Activated CD4-positive, alpha-beta T cell treated with anti-CD3 and anti-CD28 coated beads, Interleukin-2, amount 10 ng/mL, durations not matched to agents 24 days and 14 days (primary cell): ENCODE data around the gene MBD2. TPM values are rescaled to one million over a fixed set of nuclear protein-coding genes. Genes with fewer than 3 reads are reported as not detected.
A peak's percentile ranks its signal among the peaks of the same experiment; 100 is the strongest.
"Not testable (repeated sequence)": the region's sequence is repeated elsewhere in the genome, so short reads cannot be mapped to it uniquely, and the experiment has no call there.

ENCODE experiments used
- DNase-seq: peaks from one replicate; pipeline ENCODE4 v3.0.0; 2022
- H3K27ac Mint-ChIP-seq: one replicate; pipeline ENCODE4 v1.8.0; 2022; ENCODE audit warnings: mild to moderate bottlenecking, mixed read lengths
- H3K27me3 Mint-ChIP-seq: one replicate; pipeline ENCODE4 v1.8.0; 2022; ENCODE audit warnings: mixed read lengths
- H3K36me3 Mint-ChIP-seq: one replicate; pipeline ENCODE4 v1.8.0; 2022; ENCODE audit warnings: low read depth, mild to moderate bottlenecking, mixed read lengths
- H3K4me1 Mint-ChIP-seq: one replicate; pipeline ENCODE4 v1.8.0; 2021; ENCODE audit warnings: mixed read lengths
- H3K4me3 Mint-ChIP-seq: one replicate; pipeline ENCODE4 v1.8.0; 2022; ENCODE audit warnings: mild to moderate bottlenecking, moderate library complexity, mixed read lengths
- H3K9me3 Mint-ChIP-seq: one replicate; pipeline ENCODE4 v1.8.0; 2021; ENCODE audit warnings: mixed read lengths
- intact Hi-C: fragments of 100-400 bp; cut with micrococcal nuclease; formaldehyde crosslinking; loops from one replicate; pipeline ENCODE4 v1.15.1; 2023
- total RNA-seq: library from RNA; stranded (reverse); gene quantifications from 2 replicates; pipeline ENCODE4 v1.2.3, GENCODE V29; 2022

Gene MBD2
- total RNA-seq, 1 donor from 2014 or later: 200 TPM

DNA sequence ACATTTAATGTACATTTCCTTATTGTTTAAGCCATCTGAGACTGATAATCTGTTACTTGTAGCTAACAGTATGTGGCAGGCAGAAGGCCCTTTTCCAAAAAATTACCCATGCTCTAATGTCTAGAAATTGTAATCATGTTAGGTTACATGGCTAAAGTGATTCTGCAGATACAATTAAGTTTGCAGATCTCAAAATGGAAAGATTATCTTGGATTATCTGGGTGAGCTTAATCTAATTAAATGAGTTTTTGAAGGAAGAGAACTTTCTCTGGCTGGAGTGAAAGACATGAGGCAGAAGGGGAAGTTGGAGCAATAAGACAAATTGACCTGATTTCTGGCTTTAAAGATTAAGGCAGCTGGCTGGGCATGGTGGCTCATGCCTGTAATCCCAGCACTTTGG, 76.3 kb downstream of the MBD2 start:
- H3K27me3 Mint-ChIP-seq: no peaks in the 10 kb centered on the region
- H3K36me3 Mint-ChIP-seq: peaks cover 49% of the 10 kb centered on the region
- H3K4me3 Mint-ChIP-seq: peak overlapping the region; percentile 64
- peak overlapping the region; percentile 93 for H3K27ac Mint-ChIP-seq
- H3K4me1 Mint-ChIP-seq: peaks cover 50% of the 10 kb centered on the region
- intact Hi-C loops: loop anchor here (2.0 to 10.0 kb wide), 3 partner anchors 17 to 569 kb away; no protein-coding TSS in a partner anchor
- peaks cover 4% of the 10 kb centered on the region for H3K9me3 Mint-ChIP-seq
- DNase-seq: no peak

DNA sequence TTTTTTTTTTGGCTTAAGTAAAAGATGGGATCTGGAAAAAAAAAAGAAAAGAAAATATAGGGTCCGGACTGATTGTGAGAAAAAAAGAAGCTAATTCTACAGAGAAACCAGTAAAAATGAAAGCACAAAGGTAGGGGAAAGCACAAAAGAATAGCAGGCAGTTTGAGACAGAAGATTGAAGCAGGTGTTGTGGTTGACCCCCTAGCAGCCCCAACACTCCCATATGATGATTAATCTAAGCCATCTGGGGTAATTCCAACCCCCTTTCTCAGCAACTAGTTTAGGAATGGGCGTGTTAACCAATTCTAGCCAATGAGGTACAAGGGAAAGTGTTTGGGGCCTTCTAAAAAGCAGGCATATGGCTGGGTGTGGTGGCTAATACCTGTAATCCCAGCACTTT, 77.0 kb downstream of the MBD2 start:
- H3K4me3 Mint-ChIP-seq: peak overlapping the region; percentile 45

DNA sequence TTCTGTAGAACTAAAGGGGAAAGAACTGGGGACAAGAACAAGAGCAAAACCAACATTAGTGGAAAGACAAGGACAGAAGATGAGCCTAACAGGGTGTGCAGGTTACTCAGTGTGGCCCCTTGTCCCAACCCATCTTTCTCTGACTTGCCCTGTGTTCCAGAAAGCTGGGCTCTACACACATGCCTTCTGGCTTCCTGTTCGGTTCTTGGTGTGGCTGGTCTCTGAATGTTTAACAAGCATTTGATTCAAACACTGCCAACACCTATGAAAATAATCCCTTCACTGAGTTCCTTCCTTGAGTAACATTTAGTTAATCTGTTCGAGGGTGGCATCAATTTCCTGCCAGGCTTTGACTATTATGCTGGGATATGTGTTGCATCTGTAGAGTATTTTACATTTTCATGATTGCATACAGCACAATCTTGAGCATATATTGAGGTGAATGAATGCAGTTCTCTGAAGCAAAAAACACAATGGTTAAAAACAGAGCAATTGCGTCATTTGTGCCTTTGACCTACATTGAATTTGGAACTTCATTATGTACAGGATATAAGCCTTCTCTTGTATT, 83.3 kb downstream of the MBD2 start:
- H3K4me1 Mint-ChIP-seq: peaks cover 11% of the 10 kb centered on the region
- H3K9me3 Mint-ChIP-seq: peaks cover 25% of the 10 kb centered on the region
- no peaks in the 10 kb centered on the region for H3K27me3 Mint-ChIP-seq
- H3K4me3 Mint-ChIP-seq: no peak overlapping the region
- intact Hi-C loops: loop anchor here (10.0 kb wide), 1 partner anchor 206 kb away; no protein-coding TSS in a partner anchor
- DNase-seq: no peak
- no peak overlapping the region for H3K27ac Mint-ChIP-seq
- peaks cover 45% of the 10 kb centered on the region for H3K36me3 Mint-ChIP-seq

More for the DNA sequence above, 77.0 kb downstream of the MBD2 start:
- H3K4me1 Mint-ChIP-seq: peaks cover 50% of the 10 kb centered on the region
- H3K9me3 Mint-ChIP-seq: peaks cover 8% of the 10 kb centered on the region
- H3K27me3 Mint-ChIP-seq: no peaks in the 10 kb centered on the region
- intact Hi-C loops: loop anchor here (1.0 to 10.0 kb wide), 4 partner anchors 138 to 570 kb away; partner anchors contain the start of genes C18orf54 and STARD6
- peak; percentile 69 for DNase-seq
- H3K27ac Mint-ChIP-seq: peak overlapping the region; percentile 93
- peaks cover 47% of the 10 kb centered on the region for H3K36me3 Mint-ChIP-seq

DNA sequence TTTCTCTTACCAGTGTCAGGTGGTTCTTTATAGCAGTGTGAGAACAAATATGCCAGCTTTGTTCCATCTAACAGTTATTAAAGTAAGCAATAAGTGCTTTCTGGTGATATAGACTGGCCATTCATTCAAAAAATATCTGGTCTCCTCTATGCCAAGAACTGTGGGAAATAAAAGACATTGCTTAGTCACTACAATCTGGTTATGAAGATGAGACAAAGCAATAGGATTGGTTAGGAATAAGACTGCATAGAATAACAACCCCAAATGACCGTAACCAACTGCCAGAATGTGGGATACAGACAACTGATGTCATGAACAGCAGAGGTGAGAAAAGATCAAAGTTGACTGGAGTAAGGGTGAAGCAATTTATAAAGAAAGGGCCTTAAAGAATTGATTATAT, 83.8 kb downstream of the MBD2 start:
- peaks cover 25% of the 10 kb centered on the region for H3K9me3 Mint-ChIP-seq
- intact Hi-C loops: loop anchor here (10.0 kb wide), 1 partner anchor 206 kb away; no protein-coding TSS in a partner anchor
- no peak for DNase-seq
- H3K27ac Mint-ChIP-seq: no peak overlapping the region
- peaks cover 11% of the 10 kb centered on the region for H3K4me1 Mint-ChIP-seq
- no peak overlapping the region for H3K4me3 Mint-ChIP-seq
- peaks cover 45% of the 10 kb centered on the region for H3K36me3 Mint-ChIP-seq
- H3K27me3 Mint-ChIP-seq: no peaks in the 10 kb centered on the region

DNA sequence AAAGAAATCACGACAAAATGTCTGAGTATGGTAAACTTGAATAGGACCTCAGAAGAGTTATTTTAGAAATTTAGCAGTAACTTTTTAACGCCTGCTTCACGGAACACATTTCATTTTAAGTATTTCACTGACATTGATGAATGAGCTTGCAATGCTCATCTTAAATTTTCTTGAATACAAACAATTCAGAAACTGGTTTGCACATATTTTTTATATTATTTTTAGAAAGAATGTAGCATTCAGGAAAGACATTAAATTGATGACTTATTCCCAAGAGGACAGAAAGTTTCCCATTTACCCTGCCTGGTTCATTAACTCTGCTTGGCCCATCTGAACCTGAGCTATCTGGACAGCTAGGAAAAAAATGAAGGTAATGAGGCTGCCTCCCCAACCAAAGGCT, 89.3 kb downstream of the MBD2 start:
- H3K36me3 Mint-ChIP-seq: peaks cover 16% of the 10 kb centered on the region
- no peak for DNase-seq
- intact Hi-C loops: no loop called here

DNA sequence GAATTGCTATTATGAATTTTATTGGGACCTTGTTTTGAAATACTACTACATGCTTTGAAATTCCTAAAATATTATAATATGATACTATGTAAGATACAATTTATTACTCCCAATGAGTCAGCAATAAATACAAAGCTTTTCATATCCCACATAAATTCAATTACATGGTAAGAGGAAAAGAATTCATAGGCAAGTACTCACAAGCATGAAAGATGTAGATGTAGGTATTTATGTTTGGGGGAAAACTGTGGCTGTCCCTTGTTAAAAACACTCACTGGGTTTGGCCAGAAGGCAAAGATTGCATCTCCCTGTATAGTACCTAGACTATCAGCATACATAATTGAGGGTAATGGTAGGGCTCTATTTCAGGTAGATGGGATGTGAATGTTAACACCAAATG, 90.4 kb downstream of the MBD2 start:
- Mint-ChIP-seq H3K36me3 (peaks cover 9% of the 10 kb centered on the region), H3K9me3 (peaks cover 10% of the 10 kb centered on the region), H3K27me3 (no peaks in the 10 kb centered on the region), H3K4me3 (no peak overlapping the region), H3K27ac (no peak overlapping the region), H3K4me1 (peaks cover 16% of the 10 kb centered on the region)
- DNase-seq: no peak
- intact Hi-C loops: no loop called here

More for the DNA sequence above, 89.3 kb downstream of the MBD2 start:
- peaks cover 4% of the 10 kb centered on the region for H3K4me1 Mint-ChIP-seq
- H3K4me3 Mint-ChIP-seq: no peak overlapping the region
- no peaks in the 10 kb centered on the region for H3K27me3 Mint-ChIP-seq
- peaks cover 10% of the 10 kb centered on the region for H3K9me3 Mint-ChIP-seq
- no peak overlapping the region for H3K27ac Mint-ChIP-seq

DNA sequence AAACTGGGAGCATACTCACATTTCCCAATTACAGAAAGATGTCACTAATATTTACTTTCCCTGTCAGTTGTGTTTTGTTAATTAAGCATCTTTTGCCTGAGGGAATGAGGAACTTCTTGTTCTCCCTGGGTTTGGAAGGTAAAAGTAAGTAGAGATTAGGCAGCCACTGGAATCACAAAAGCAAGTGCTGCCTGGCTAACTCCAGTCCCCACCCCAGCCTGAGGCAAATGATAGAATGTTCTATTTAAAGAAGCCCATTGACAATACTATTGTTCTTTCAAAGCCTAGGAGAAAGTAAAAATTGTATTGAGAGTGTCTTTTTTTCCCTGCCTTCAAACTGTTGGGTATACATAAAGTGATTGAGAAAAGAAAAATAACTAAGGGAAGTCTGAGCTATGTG, 93.8 kb downstream of the MBD2 start:
- H3K4me3 Mint-ChIP-seq: no peak overlapping the region
- intact Hi-C loops: loop anchor here (2.0 kb wide), 1 partner anchor 18 kb away; no protein-coding TSS in a partner anchor
- no peaks in the 10 kb centered on the region for H3K27me3 Mint-ChIP-seq
- peak; percentile 26 for DNase-seq
- peaks cover 15% of the 10 kb centered on the region for H3K4me1 Mint-ChIP-seq
- H3K9me3 Mint-ChIP-seq: no peaks in the 10 kb centered on the region
- no peak overlapping the region for H3K27ac Mint-ChIP-seq
- peaks cover 2% of the 10 kb centered on the region for H3K36me3 Mint-ChIP-seq

DNA sequence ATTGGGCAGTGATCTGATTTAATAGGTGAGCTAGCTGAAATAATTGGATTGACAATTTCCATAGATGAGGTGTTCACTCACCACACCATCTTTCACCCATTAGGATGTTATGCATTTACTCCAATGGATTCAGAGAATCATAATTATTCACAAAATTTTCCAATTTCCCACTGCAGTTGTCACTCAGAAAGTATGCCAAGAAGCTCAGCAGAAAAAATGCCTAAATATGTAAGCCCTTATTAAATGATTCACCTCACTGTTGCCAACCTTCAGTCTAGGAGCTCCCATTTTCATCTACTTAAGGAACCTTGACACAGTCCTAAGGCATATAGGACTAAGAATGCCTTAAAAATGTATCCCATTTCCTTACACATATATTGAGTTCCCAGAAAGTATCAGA, 94.3 kb downstream of the MBD2 start:
- intact Hi-C loops: loop anchor here (2.0 kb wide), 1 partner anchor 19 kb away; no protein-coding TSS in a partner anchor
- H3K27ac Mint-ChIP-seq: no peak overlapping the region
- peaks cover 15% of the 10 kb centered on the region for H3K4me1 Mint-ChIP-seq
- no peaks in the 10 kb centered on the region for H3K9me3 Mint-ChIP-seq
- peaks cover 2% of the 10 kb centered on the region for H3K36me3 Mint-ChIP-seq
- H3K27me3 Mint-ChIP-seq: no peaks in the 10 kb centered on the region
- no peak overlapping the region for H3K4me3 Mint-ChIP-seq
- DNase-seq: no peak

DNA sequence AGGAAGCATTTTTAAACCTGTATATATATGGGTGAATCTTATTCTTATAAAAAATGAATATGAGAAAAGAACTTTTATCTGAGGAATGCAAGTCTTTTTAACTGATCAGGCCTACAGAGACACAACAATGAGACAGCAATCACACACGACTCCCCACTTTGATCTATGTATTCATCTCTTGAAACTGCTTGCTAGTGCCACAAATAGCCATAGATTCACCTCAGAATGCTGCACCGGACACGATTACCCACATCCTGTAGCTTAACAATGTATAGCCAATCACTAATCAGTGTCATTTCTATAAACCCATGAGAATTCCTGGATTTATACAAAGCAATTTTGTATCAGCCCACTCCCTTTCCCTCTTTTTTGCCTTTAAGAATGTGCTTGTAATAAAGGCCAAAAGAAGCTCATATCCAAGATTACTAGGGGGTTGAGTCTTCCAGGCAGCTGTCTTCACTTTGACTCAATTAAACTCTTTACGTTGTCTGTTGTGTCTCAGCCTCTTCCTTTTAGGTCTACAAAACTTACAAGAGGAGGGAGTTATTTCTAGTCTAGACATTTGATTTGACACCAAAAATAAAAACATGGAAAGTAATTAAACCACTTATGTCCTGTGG, 94.9 kb downstream of the MBD2 start:
- peaks cover 2% of the 10 kb centered on the region for H3K36me3 Mint-ChIP-seq
- intact Hi-C loops: loop anchor here (2.0 kb wide), 1 partner anchor 19 kb away; no protein-coding TSS in a partner anchor
- peak overlapping the region; percentile 55 for H3K27ac Mint-ChIP-seq
- peak; percentile 57 for DNase-seq
- peaks cover 15% of the 10 kb centered on the region for H3K4me1 Mint-ChIP-seq
- H3K27me3 Mint-ChIP-seq: no peaks in the 10 kb centered on the region
- H3K4me3 Mint-ChIP-seq: peak overlapping the region; percentile 32
- H3K9me3 Mint-ChIP-seq: no peaks in the 10 kb centered on the region

DNA sequence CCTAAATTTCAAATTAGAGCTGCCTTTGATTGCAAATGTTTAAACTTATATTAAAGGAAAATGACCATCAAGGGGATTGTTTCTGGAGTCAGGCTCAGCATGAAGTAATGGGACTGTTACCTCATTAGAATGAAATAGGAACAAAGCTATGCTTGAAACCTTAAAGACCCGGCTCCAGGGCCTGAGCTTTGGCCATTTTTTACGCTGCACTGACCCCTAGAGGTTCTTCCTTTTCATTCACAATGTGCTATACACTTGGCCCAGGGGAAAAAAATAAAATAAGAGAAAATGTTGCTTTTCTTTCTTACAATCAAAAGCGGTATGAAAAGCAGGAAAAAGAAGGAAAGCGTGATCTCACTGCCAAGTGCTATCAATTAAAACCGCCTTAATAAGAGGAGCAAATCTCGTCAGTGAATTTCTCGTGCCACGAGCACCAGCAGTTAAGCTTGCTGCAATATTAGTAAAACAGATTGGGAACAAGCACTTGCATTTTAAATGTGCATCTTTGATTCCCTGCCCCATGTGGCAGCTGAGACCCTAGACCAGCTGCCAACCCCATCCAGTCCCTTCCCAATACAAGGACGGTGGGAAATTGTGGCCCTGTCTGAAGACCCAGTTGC, 96.6 kb downstream of the MBD2 start:
- DNase-seq: peak; percentile 69
- H3K4me1 Mint-ChIP-seq: peaks cover 15% of the 10 kb centered on the region
- no peaks in the 10 kb centered on the region for H3K9me3 Mint-ChIP-seq
- no peak overlapping the region for H3K4me3 Mint-ChIP-seq
- H3K27me3 Mint-ChIP-seq: no peaks in the 10 kb centered on the region
- intact Hi-C loops: no loop called here
- no peaks in the 10 kb centered on the region for H3K36me3 Mint-ChIP-seq
- no peak overlapping the region for H3K27ac Mint-ChIP-seq

DNA sequence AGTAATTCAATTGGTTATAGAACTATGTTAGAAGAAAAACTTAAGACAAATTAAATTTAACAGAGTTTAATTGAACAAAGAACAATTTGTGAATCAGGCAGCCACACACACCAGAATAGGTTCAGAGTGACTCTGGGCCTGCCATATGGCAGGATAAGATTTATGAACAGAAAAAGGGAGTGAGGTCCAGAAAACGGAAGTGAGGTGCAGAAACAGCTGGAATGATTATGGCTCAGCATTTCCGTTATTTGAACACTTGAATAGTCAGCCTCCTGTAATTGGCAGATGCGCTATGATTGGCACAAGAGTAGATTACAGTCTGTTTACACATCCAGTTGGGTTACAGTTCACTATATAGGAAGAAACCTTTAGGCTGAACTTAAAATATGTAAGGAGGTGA, 99.0 kb downstream of the MBD2 start:
- H3K27me3 Mint-ChIP-seq: no peaks in the 10 kb centered on the region
- intact Hi-C loops: no loop called here
- H3K27ac Mint-ChIP-seq: no peak overlapping the region
- no peak for DNase-seq
- no peak overlapping the region for H3K4me3 Mint-ChIP-seq
- no peaks in the 10 kb centered on the region for H3K36me3 Mint-ChIP-seq
- H3K9me3 Mint-ChIP-seq: no peaks in the 10 kb centered on the region
- peaks cover 15% of the 10 kb centered on the region for H3K4me1 Mint-ChIP-seq

DNA sequence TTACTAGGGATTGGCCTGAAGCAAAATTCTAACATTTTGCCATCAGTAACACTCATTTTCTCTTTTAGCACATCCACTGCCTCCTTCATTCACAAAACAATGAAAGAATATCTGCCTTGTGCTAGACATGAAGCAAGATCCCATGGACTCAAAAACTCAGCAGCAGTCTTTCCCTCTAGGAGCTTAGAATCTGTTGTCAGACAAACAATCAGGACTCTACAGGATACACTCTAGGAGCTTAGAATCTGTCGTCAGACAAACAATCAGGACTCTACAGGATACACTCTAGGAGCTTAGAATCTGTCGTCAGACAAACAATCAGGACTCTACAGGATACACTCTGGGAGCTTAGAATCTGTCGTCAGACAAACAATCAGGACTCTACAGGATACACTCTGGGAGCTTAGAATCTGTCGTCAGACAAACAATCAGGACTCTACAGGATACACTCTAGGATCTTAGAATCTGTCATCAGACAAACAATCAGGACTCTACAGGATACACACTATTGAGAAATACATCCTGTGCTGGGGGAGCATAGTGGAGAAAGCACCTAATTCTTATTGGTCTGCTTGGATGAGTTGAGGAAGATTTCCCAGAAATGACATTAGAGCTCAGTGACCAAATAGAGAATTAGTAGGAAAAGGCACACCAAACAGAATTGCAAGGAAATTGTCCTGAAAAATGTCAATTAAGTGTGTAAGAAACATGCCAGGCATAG, 100.6 kb downstream of the MBD2 start:
- H3K27ac Mint-ChIP-seq, H3K36me3 Mint-ChIP-seq, H3K9me3 Mint-ChIP-seq, H3K4me1 Mint-ChIP-seq, H3K4me3 Mint-ChIP-seq, DNase-seq, H3K27me3 Mint-ChIP-seq, intact Hi-C loops: not testable (repeated sequence)

DNA sequence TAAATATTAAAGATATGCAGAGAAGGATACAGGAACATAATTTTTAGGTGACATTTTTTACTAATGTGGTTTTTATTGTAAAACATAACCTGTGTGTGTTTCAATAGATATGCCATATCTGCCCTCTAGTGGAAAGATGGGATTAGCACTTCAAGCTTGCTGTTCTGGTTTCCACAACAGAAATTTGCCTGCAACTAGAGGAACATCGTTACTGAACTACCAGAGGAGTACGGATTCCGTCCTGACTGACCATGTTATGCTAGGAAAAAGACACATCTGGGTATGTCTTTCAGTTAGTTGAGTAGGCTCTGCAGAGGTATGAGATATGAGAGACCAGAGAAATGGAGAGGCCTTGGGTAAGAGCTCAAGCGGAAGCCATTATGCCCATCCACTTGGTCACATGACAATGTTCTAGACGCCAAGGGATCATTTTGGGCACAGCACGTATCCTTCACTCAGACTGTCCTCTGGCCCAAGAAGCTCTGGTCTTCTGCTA, 104.9 kb downstream of the MBD2 start:
- intact Hi-C loops: loop anchor here (1.0 to 5.0 kb wide), 3 partner anchors 210 to 551 kb away; no protein-coding TSS in a partner anchor
- Mint-ChIP-seq H3K36me3 (no peaks in the 10 kb centered on the region), H3K9me3 (no peaks in the 10 kb centered on the region), H3K27me3 (peaks cover 7% of the 10 kb centered on the region), H3K27ac (peak overlapping the region; percentile 69), H3K4me3 (peak overlapping the region; percentile 60), H3K4me1 (peaks cover 9% of the 10 kb centered on the region)
- peak; percentile 79 for DNase-seq
